ENCODE measurements around the gene SLC35A1. TPM values are rescaled to one million over a fixed set of nuclear protein-coding genes. Genes with fewer than 3 reads are reported as not detected.

Gene SLC35A1
- total RNA-seq, 1 donor from 2014 or later: 12.2 TPM

DNA sequence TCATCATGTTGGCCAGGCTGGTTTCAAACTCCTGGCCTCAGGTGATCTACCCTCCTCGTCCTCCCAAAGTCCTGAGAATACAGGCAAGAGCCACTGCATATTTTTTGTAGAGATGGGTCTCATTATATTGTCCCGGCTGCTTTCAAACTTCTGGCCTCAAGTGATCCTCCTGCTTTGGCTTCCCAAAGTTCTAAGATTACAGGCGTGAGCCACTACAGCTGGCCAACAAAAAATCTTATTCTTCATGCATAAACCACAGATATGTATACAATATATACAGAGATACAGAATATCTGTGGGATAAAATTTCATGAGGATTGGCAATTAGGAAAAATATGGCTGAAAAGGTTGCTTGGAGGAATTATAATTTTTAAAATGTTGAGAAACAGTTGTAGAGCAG, 49.9 kb downstream of the SLC35A1 start:
- intact Hi-C loops (cut with micrococcal nuclease): no loop called here

DNA sequence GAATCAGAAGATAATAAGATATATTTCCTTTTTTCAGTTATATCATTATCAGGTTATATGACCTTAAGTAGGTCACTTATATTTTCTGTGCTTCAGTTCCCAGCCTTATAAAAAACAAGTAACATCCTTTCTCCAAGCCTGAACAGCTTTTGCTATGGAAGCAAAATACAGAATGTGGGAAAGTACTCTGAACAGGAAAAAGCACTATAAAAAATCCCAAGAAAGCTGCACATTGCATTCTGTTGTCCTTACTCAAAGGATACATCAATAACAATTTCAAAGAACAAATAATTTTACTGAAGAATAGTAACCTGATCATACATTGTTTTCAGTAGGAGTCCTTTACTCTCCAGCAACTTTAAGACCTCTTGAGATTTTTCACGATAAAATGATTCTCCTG, 56.4 kb downstream of the SLC35A1 start:
- intact Hi-C loops (cut with micrococcal nuclease): no loop called here

DNA sequence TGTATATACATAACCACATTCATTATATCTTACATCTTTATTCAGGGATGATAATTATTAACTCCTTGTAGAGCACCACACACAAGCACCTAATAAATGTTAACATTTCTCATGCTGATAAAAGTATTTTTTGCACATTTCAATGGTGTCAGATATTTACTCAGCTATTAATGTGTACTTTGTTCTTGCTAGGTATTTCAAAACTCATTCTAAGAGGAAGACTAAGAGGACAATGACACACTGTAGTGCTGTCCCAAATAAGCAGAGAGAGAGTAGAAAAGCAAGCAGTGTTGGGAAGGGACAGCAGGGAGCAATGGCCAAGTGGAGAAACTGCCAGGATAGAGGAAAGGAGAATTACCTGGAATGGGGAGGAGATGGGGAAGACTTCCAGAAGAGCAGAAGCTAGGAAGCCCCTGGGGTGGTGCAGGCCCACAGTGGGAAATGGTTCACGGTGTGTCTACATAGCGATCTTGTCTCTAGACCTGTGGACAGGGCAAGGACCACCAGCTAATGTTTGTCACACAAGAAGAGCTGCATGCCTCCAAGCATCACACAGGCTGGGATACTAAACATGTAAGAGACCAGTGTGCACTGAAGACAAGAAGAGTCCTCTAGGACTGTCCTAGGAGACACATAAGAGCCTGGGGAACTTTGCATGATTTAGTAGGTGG, 61.7 kb downstream of the SLC35A1 start:
- intact Hi-C loops (cut with micrococcal nuclease): no loop called here

DNA sequence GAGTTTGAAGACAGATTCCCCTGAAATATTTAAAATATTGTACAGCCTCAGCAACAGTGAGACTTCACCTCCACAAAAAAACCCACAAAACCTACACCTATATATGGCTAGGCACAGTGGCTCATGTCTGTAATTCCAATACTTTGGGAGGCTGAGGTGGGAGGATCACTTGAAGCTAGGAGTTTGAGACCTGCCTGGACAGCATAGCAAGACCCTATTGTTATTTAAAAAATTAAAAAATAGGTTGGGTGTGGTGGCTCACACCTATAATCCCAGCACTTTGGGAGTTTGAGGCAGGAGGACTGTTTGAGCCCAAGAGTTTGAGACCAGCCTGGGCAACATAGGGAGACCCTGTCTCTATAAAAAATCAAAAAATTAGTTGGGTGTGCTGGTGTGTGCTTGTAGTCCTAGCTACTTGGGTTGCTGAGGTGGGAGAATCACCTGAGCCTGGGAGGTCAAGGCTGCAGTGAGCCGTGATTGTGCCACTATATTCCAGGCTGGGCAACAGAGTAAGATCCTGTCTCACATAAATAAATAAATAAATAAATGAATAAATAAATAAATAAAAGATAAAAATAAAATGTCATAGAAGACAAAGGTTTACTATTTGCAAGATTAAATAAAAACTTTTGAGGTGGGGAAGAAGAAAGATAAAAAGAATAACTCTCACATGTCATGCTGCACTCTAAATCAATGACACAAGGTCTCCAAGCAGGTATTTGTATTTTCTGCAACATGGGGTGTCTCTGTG, 65.9 kb downstream of the SLC35A1 start:
- intact Hi-C loops (cut with micrococcal nuclease): no loop called here

DNA sequence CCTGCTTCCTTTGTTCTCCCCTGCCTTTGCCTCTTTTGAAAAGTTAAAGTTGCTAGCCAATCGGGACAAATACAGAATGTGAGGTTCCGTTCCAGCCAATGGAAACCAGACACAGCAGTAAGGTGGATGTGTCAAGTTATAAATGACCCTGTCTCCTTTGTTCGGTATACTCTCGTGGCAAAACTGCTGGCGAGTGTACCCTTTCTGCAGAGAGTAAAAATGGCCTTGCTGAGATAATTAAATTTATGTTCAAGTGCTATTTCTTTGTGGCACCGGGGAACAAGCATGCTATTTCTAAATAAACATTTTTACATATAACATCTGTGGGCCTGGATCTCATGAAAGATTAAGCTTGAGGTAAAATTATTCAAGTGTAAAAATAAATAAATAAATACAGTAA, 66.8 kb downstream of the SLC35A1 start:
- intact Hi-C loops (cut with micrococcal nuclease): no loop called here

DNA sequence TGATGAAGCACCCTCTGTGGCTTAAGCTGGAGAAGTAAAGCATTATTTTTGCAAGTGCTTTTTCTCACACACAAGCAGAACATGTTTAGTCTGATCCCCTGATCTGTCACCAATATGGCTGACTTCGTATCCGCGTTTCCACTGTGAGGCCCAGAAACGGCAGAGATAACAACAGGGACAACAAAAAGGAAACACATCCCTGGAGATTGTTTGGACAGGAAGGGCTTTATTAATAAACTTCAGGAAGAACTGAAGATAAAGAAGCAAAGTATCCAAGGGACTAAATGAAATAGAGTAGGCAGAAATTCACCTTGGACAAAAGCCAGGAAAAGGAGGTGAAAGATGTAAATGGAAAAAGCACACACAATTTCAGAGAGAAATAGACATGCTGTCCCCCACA, 67.8 kb downstream of the SLC35A1 start:
- intact Hi-C loops (cut with micrococcal nuclease): no loop called here

DNA sequence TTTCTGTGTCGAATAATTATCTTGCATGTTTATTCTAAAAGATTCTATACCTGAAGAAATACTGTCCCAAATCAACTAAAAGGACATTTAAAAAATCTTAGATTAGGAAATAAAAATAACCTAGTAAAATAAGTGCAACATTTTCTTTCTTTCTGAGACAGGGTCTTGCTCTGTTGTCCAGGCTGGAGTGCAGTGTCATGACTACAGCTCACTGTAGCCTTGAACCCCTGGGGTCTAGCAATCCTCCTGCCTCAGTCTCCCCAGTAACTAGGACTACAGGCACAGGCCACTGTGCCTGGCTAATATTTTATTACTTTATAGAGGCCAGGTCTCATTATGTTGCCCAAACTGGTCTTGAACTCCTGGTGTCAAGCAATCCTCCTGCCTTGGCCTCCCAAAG, 68.3 kb downstream of the SLC35A1 start:
- intact Hi-C loops (cut with micrococcal nuclease): no loop called here

DNA sequence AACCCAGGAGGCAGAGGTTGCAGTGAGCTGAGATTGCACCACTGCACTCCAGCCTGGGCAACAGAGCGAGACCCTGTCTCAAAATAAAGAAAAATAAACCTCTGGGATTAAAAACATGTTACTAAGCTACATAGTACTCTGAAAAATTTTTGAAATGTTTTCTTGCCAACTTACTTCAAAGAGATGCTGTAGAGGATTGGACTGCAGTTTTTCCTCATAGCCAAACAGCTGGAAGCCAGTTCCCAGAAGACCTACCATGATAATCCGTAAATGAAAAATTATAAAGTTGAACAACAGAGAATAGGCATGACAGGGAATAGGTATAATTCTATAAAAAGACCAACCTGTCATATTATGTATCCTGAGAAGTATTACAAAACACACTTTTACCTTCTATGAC, 69.0 kb downstream of the SLC35A1 start:
- intact Hi-C loops (cut with micrococcal nuclease): no loop called here

DNA sequence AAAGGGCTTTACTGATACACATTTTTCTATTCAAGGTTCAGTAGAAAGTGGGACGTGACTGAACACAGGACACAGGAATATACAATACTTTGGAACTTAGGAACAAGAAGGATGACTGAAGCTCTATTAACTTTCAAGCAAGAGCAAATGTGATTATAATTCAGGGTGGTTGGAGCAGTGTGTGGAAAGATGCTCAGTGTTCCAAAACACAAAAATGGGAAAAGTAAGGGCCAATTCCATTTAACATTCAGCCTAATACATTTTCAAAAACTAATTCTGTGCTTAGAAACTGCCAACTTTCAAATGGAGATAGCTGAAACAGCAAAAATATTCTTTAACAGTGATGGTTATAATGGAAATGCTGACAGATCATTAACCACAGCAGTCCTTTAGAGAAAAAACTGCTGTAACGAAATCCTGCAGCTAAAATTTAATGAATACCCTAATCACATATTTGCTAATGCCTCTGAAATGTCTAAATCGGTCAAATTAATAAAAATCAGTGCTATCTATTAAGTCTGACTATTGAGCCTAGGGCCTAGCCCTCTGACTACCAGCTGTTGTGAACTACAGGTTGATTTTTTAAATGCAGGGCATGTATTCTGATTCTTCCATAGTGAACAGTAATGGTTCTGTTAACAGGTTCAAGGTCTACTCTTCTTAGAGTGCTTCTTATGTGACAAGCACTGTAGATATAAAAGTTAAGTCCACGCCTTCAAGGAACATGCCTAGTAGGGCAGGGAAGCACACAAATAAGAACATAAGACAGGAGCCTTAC, 71.1 kb downstream of the SLC35A1 start:
- intact Hi-C loops (cut with micrococcal nuclease): no loop called here

DNA sequence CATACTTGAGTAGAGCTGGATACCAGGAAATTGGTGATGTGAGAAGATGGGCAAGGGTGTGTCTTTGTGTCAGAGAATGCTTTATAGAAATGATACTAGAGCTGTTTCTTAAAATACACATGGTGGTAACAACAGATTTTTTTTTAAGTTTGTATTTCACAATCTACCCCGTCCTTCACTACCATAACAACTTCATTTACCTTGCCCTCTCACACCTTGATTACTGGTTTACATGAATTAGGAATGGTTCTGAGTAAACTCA, 71.6 kb downstream of the SLC35A1 start:
- intact Hi-C loops (cut with micrococcal nuclease): no loop called here

DNA sequence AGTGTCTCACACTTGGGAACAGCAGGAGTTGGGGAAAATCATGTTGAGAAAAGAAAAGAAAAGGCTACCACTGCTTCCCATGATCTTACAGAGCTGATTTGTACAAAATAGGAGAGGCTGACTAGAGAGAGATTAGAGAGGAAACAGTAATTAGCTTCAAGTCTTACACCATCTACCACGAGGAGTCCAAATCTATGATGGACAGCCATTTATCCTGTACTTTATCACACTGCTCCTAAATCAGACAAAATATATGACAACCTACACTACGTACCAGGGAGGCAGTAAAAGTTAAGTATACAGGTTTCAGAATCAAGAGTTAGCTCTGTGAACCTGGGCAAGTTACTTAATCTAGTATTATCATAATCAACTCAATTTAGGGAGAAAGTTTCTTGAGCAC, 79.0 kb downstream of the SLC35A1 start:
- intact Hi-C loops (cut with micrococcal nuclease): no loop called here

DNA sequence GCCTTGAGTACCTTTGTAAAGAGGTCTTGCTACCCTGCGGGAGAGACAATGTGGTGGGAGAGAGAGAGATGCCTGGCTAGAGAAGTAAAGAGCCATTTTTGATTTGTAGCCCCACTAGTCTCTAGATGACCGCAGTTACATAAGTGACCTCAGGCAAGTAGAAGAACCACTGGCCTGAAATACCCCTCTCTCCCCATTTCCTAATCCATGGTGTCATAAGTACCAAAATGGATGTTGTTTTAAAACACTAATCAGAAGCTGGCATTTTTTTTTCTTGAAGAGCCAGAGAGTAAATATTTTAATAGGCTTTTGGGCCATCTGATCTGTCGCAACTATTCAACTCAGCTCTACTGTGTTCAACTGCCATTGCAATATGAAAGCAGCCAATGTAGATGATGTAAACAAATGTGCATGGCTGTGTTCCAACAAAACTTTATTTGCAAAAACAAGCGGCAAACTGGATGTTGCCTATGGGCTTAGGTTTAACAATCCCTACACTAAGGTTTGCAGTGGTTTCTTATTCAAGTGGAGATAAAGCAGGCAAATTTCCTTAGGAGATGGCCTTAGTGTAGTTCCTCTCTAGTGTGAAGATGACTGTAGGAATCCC, 80.5 kb downstream of the SLC35A1 start:
- intact Hi-C loops (cut with micrococcal nuclease): no loop called here

DNA sequence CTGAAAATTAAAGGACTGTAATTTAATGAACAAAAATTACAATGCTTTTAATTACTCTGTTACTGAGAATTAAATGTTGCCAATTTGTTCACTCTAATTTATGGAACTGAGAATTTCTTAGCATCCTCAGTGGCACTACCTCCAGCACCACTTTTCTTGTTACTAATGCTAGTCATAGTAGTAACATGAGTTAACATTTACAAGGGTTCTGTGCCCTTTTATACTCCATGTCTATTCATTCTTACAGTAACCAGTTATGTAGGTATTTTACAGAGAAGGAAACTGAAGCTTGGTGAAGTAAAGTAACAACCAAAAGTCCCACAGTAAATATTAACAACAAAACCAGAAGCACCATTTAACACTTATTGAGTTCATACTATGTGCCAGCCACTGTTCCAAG, 82.7 kb downstream of the SLC35A1 start:
- intact Hi-C loops (cut with micrococcal nuclease): no loop called here

DNA sequence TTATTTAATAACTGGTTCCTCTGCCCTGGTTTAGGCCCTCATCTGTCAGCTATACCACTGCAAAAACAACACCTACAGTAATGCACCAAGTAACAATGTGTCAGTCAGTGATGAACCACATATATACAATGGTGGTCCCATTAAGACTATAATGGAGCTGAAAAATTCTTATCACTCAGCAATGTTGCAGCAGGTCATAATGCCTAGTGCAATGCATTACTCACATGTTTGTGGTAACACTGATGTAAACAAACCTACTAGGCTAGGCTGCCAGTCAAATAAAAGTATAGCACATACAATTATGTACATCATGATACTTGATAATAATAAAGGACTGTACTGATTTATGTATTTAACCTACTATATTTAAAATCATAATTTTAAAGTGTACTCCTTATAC, 85.7 kb downstream of the SLC35A1 start:
- intact Hi-C loops (cut with micrococcal nuclease): no loop called here

DNA sequence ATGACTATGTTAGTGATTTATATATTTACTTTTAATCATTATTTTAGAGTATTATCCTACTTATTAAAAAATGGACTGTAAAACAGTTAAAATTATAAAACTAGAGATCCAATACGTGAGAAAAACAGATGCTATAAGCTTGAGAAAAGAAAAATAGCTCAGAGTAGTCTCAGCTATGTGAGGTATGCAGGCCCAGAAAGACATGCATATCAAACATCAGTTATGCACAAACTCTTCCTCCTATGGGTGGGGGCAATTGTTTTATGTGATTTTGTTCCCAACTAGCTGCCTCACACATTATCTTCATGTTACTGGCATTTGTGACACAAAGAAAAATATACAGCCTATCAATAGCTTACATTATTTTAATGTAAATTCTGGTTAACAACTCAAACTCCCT, 88.2 kb downstream of the SLC35A1 start:
- intact Hi-C loops (cut with micrococcal nuclease): no loop called here

Other genes with a start within 250 kb of the SLC35A1 start
- gene SMIM8, start 150.4 kb upstream of the SLC35A1 start, total RNA-seq: 9.7 and 10.9 TPM in 2 replicates
- gene GJB7, start 143.7 kb upstream of the SLC35A1 start, total RNA-seq: not detected in 2 replicates
- gene C6orf163, start 128.2 kb upstream of the SLC35A1 start, total RNA-seq: 3.2 and 4.0 TPM in 2 replicates
- gene CFAP206, start 65.0 kb upstream of the SLC35A1 start, total RNA-seq: not detected in 2 replicates
- gene RARS2, start 117.0 kb downstream of the SLC35A1 start, total RNA-seq: 25.5 and 27.6 TPM in 2 replicates
- 32.9 and 35.1 TPM in 2 replicates for gene ORC3, start 117.2 kb downstream of the SLC35A1 start, total RNA-seq
- 35.0 and 35.6 TPM in 2 replicates for gene AKIRIN2, start 229.3 kb downstream of the SLC35A1 start, total RNA-seq